Measurements from ENCODE around the gene NXPH2. TPM values are rescaled to one million over a fixed set of nuclear protein-coding genes. Genes with fewer than 3 reads are reported as not detected.
A peak's percentile ranks its signal among the peaks of the same experiment; 100 is the strongest.

NXPH2 gene
- total and polyA plus RNA-seq, 2 of the 13 experiments (the other 11 are each of a cell fraction or from before 2014, with no cell fraction given) = not detected

- no peak for TF ChIP-seq SRSF4 (IDR thresholded peaks at IDR 0.05; ENCODE audit: low read depth, low read length, poor library complexity, severe bottlenecking)
- TF ChIP-seq ZNF558 (CRISPR knock-in tag; IDR thresholded peaks at IDR 0.05; ENCODE audit: borderline replicate concordance) = no peak
- TF ChIP-seq ZNF253 (CRISPR knock-in tag; IDR thresholded peaks at IDR 0.05; ENCODE audit: borderline replicate concordance) = no peak
- TF ChIP-seq ZNF230 (CRISPR knock-in tag; IDR thresholded peaks at IDR 0.05) = no peak
- no peak for TF ChIP-seq HOXA9 (CRISPR knock-in tag; IDR thresholded peaks at IDR 0.05; ENCODE audit: borderline replicate concordance)
- TF ChIP-seq ZNF3 (CRISPR knock-in tag; IDR thresholded peaks at IDR 0.05) = no peak
- peak; percentile 55; the same call in 1 of the 2 replicates for TF ChIP-seq FOXP4 (CRISPR knock-in tag; IDR thresholded peaks at IDR 0.05)
- no peak for TF ChIP-seq NONO (IDR thresholded peaks at IDR 0.05)
- TF ChIP-seq NONO (CRISPR knock-in tag; conservative IDR thresholded peaks at IDR 0.05) = no peak
- no peak for TF ChIP-seq ZBED4 (CRISPR knock-in tag; IDR thresholded peaks at IDR 0.05; ENCODE audit: borderline replicate concordance)
- TF ChIP-seq ZNF616 (CRISPR knock-in tag; IDR thresholded peaks at IDR 0.05; ENCODE audit: low read depth) = no peak
- no peak for TF ChIP-seq GMEB1 (CRISPR knock-in tag; IDR thresholded peaks at IDR 0.05; ENCODE audit: borderline replicate concordance)
- TF ChIP-seq PREB (CRISPR knock-in tag; IDR thresholded peaks at IDR 0.05) = no peak
- TF ChIP-seq ERF (CRISPR knock-in tag; IDR thresholded peaks at IDR 0.05) = no peak
- no peak for TF ChIP-seq ZXDC (CRISPR knock-in tag; IDR thresholded peaks at IDR 0.05)
- no peak for TF ChIP-seq XRCC5 (optimal IDR thresholded peaks at IDR 0.05; ENCODE audit: low read length)
- no peak for TF ChIP-seq ZNF232 (CRISPR knock-in tag; IDR thresholded peaks at IDR 0.05; ENCODE audit: borderline replicate concordance)
These were observed 60.0 kb downstream of the NXPH2 start (continued) for GRCh38 chr2:138720035-138720838.

Measured in HepG2 (cell line).